Measurements from ENCODE around the gene RPS6KA5.
"Not testable (repeated sequence)": the region's sequence is repeated elsewhere in the genome, so short reads cannot be mapped to it uniquely, and the experiment has no call there.

RPS6KA5 gene

GRCh38 chr14:90980636-90981035 lies 79.8 kb downstream of the RPS6KA5 start:
- not testable (repeated sequence) for DNase-seq

GRCh38 chr14:90979515-90979914 lies 80.9 kb downstream of the RPS6KA5 start:
- no peak for DNase-seq

GRCh38 chr14:90976101-90976500 lies 84.3 kb downstream of the RPS6KA5 start:
- DNase-seq: no peak

- no peak for DNase-seq
Measured at GRCh38 chr14:90971687-90972086, 88.8 kb downstream of the RPS6KA5 start.

GRCh38 chr14:90970167-90970600 lies 90.3 kb downstream of the RPS6KA5 start:
- DNase-seq: peak; percentile 84

- DNase-seq: peak; percentile 56
Measured at GRCh38 chr14:90969531-90970166, 90.8 kb downstream of the RPS6KA5 start.

- DNase-seq: peak; percentile 26
Measured at GRCh38 chr14:90968025-90968424, 92.4 kb downstream of the RPS6KA5 start.

- DNase-seq: no peak
Measured at GRCh38 chr14:90966493-90966892, 93.9 kb downstream of the RPS6KA5 start.

- DNase-seq: no peak
Measured at GRCh38 chr14:90965765-90966164, 94.7 kb downstream of the RPS6KA5 start.

- no peak for DNase-seq
Measured at GRCh38 chr14:90963343-90963742, 97.1 kb downstream of the RPS6KA5 start.

GRCh38 chr14:90962505-90963109 lies 97.8 kb downstream of the RPS6KA5 start:
- DNase-seq: no peak

GRCh38 chr14:90960818-90961217 lies 99.6 kb downstream of the RPS6KA5 start:
- DNase-seq: no peak

- DNase-seq: no peak
Measured at GRCh38 chr14:90959344-90959743, 101.1 kb downstream of the RPS6KA5 start.

GRCh38 chr14:90956273-90956672 lies 104.2 kb downstream of the RPS6KA5 start:
- DNase-seq: no peak

- DNase-seq: not testable (repeated sequence)
Measured at GRCh38 chr14:90953643-90954042, 106.8 kb downstream of the RPS6KA5 start.

GRCh38 chr14:90943367-90943766 lies 117.1 kb downstream of the RPS6KA5 start:
- DNase-seq: no peak

GRCh38 chr14:90942511-90942910 lies 117.9 kb downstream of the RPS6KA5 start:
- no peak for DNase-seq

GRCh38 chr14:90941706-90942105 lies 118.7 kb downstream of the RPS6KA5 start:
- DNase-seq: no peak

GRCh38 chr14:90940318-90940962 lies 120.0 kb downstream of the RPS6KA5 start:
- DNase-seq: no peak

- not testable (repeated sequence) for DNase-seq
Measured at GRCh38 chr14:90939252-90939795, 121.1 kb downstream of the RPS6KA5 start.

- no peak for DNase-seq
Measured at GRCh38 chr14:90938615-90939014, 121.8 kb downstream of the RPS6KA5 start.

- no peak for DNase-seq
Measured at GRCh38 chr14:90936757-90937440, 123.5 kb downstream of the RPS6KA5 start.

GRCh38 chr14:90924621-90925340 lies 135.7 kb downstream of the RPS6KA5 start:
- DNase-seq: no peak

All from activated CD4-positive, alpha-beta T cell treated with anti-CD3 and anti-CD28 coated beads, Interleukin-2, amount 50 U/mL, for 16 hours (primary cell).